DND-41 (cell line): ENCODE measurements around the gene LCNL1.

Source experiments
- ATAC-seq: fragments of 200-7000 bp; cut with Tn5 transposase; 3 replicates; pipeline ENCODE4 v1.9.1; 2021; ENCODE audit warnings: low read depth; ENCODE audit not compliant: insufficient read depth
- DNase-seq: peaks from one replicate; pipeline ENCODE4 v3.0.0-alpha.2; 2020
- H2AFZ ChIP-seq: 2 replicates; pipeline ENCODE4 v1.6.0; 2012; ENCODE audit warnings: low read depth, low read length
- H3K27ac ChIP-seq: 2 replicates; pipeline ENCODE4 v1.5.1; 2012; ENCODE audit warnings: low read length, inconsistent platforms
- H3K27me3 ChIP-seq: fragments of 200-600 bp; sonication (generic); 2 replicates; pipeline ENCODE4 v1.6.0; 2012; ENCODE audit warnings: low read length, mild to moderate bottlenecking, inconsistent platforms; ENCODE audit not compliant: insufficient read depth, poor library complexity
- H3K36me3 ChIP-seq: 2 replicates; pipeline ENCODE4 v1.5.1; 2012; ENCODE audit warnings: low read length, inconsistent platforms; ENCODE audit not compliant: insufficient read depth
- H3K4me1 ChIP-seq: 2 replicates; pipeline ENCODE4 v1.5.1; 2012; ENCODE audit warnings: mild to moderate bottlenecking, low read length; ENCODE audit not compliant: insufficient read depth
- H3K4me2 ChIP-seq: 2 replicates; pipeline ENCODE4 v1.6.0; 2012; ENCODE audit warnings: mild to moderate bottlenecking, moderate library complexity, low read length, inconsistent platforms; ENCODE audit not compliant: insufficient read depth
- H3K4me3 ChIP-seq, 2 experiments: fragments of 200-600 bp in 1 of 2; shearing (Covaris generic) in 1 of 2; 2 replicates each; pipeline ENCODE4 v1.5.1; 2012 to 2016; ENCODE audit warnings: inconsistent platforms in 2 of 2, low read length in 2 of 2, mild to moderate bottlenecking in 2 of 2, low read depth in 1 of 2, moderate library complexity in 1 of 2
- H3K79me2 ChIP-seq: 2 replicates; pipeline ENCODE4 v1.6.0; 2012; ENCODE audit warnings: low read length, inconsistent platforms; ENCODE audit not compliant: insufficient read depth
- H3K9ac ChIP-seq: 2 replicates; pipeline ENCODE4 v1.6.0; 2012; ENCODE audit warnings: low read depth, mild to moderate bottlenecking, inconsistent platforms, low read length, moderate library complexity
- H3K9me3 ChIP-seq: 2 replicates; pipeline ENCODE4 v1.5.1; 2012; ENCODE audit warnings: low read length, moderate library complexity, mild to moderate bottlenecking, inconsistent platforms; ENCODE audit not compliant: insufficient read depth, severe bottlenecking
- H4K20me1 ChIP-seq: 2 replicates; pipeline ENCODE4 v1.6.0; 2012; ENCODE audit warnings: low read length; ENCODE audit not compliant: insufficient read depth
- CTCF ChIP-seq: IDR thresholded peaks from 2 replicates; pipeline ENCODE4 v1.5.1; 2012; ENCODE audit warnings: borderline replicate concordance, low read length, moderate library complexity, mild to moderate bottlenecking; ENCODE audit not compliant: poor library complexity, severe bottlenecking; ENCODE audit errors: extremely low read depth
- EZH2 ChIP-seq: IDR thresholded peaks from 3 replicates; pipeline ENCODE4 v1.6.1; 2012; ENCODE audit warnings: borderline replicate concordance, low read depth, mild to moderate bottlenecking, moderate library complexity, low read length, inconsistent platforms; ENCODE audit not compliant: severe bottlenecking

LCNL1 gene

DNA sequence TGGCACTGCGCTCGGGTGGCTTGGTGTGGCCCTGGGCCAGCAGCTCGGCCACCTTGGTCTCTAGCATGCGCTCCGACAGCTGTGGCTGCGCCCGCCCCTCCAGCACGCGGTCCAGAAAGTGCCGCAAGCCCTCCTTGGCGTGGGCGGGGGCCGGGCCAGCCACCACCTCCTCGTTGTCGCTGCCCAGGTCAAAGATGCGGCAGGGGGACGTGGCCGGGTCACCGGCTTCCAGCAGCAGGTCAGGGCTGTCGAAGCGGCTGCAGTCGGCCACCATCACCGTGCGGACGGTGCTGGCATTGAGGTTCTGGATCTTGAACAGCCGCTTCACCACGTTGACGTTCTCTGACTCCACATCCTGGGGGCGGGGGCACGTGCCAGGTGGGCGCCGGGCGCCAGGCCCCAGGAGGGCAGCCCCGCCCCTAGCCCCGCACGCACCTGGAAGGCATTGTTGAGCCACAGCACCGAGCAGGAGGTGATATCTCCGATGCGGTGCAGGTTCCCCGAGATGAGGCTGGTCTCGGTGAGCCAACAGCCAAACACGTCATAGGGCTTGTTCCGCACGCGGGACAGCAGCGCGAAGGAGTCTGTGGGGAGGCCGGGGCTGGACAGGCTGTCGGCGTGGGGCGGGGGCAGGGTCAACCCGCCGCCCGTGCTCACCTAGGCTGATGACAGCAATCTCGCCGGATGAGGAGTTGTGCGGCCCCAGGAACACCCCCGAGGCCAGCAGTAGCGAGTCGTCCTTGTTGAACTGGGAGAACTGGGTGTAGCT, 40.5 kb upstream of the LCNL1 start:
- Histone ChIP-seq H4K20me1 (peaks cover 23% of the 10 kb centered on the region), H3K4me3 (peak overlapping the region in 1 of 2 experiments; percentile 30; a peak in 1 of 4 replicates), H3K27me3 (no peaks in the 10 kb centered on the region), H2AFZ (no peak overlapping the region), H3K4me2 (peak overlapping the region; percentile 91), H3K27ac (no peak overlapping the region), H3K36me3 (peaks cover 41% of the 10 kb centered on the region), H3K9me3 (no peaks in the 10 kb centered on the region), H3K9ac (peak overlapping the region; percentile 89; the same call in 1 of the 2 replicates), H3K79me2 (peaks cover 23% of the 10 kb centered on the region), H3K4me1 (peaks cover 27% of the 10 kb centered on the region)
- no peak for TF ChIP-seq EZH2
- no peak for TF ChIP-seq CTCF
- ATAC-seq (no peak), DNase-seq (no peak)

GRCh38 chr9:136942881-136943230, 39.9 kb upstream of the LCNL1 start:
- Histone ChIP-seq H3K4me2 (peak overlapping the region; percentile 91), H3K27me3 (no peaks in the 10 kb centered on the region), H3K9ac (peak overlapping the region; percentile 89; the same call in 1 of the 2 replicates)

GRCh38 chr9:136943291-136944211, 39.2 kb upstream of the LCNL1 start:
- peaks cover 34% of the 10 kb centered on the region for H3K36me3 ChIP-seq
- no peaks in the 10 kb centered on the region for H3K9me3 ChIP-seq
- H2AFZ ChIP-seq: peak overlapping the region; percentile 71; the same call in 1 of the 2 replicates
- peak overlapping the region; percentile 82 to 94; a peak in 3 of 4 replicates for H3K4me3 ChIP-seq
- peak overlapping the region; percentile 89 for H3K9ac ChIP-seq
- DNase-seq (peak; percentile 38), ATAC-seq (peak; percentile 20)
- H3K27ac ChIP-seq: peak overlapping the region; percentile 84
- TF ChIP-seq EZH2: no peak
- no peak for TF ChIP-seq CTCF
- H3K4me1 ChIP-seq: peaks cover 27% of the 10 kb centered on the region
- H3K27me3 ChIP-seq: no peaks in the 10 kb centered on the region
- peaks cover 17% of the 10 kb centered on the region for H4K20me1 ChIP-seq
- peak overlapping the region; percentile 91 for H3K4me2 ChIP-seq
- peaks cover 23% of the 10 kb centered on the region for H3K79me2 ChIP-seq

More at GRCh38 chr9:136942881-136943230, 39.9 kb upstream of the LCNL1 start:
- Histone ChIP-seq H3K27ac (no peak overlapping the region), H3K4me1 (peaks cover 27% of the 10 kb centered on the region), H4K20me1 (peaks cover 17% of the 10 kb centered on the region), H3K9me3 (no peaks in the 10 kb centered on the region), H3K36me3 (peaks cover 36% of the 10 kb centered on the region), H2AFZ (no peak overlapping the region), H3K4me3 (peak overlapping the region in 1 of 2 experiments; percentile 30; a peak in 1 of 4 replicates), H3K79me2 (peaks cover 23% of the 10 kb centered on the region)
- TF ChIP-seq EZH2 (no peak), CTCF (no peak)
- DNase-seq (no peak), ATAC-seq (no peak)
